HG02970 (cell line): ENCODE measurements around the gene LILRA5.
"Not testable (repeated sequence)": the region's sequence is repeated elsewhere in the genome, so short reads cannot be mapped to it uniquely, and the experiment has no call there.

ENCODE experiments used
- ATAC-seq: cut with Tn5 transposase; IDR thresholded peaks from one replicate; pipeline ENCODE4 v1.9.1; 2021; ENCODE audit warnings: mild to moderate bottlenecking, moderate library complexity, moderate number of reproducible peaks; ENCODE audit not compliant: unreplicated experiment, low FRiP score

Gene LILRA5

GRCh38 chr19:54278056-54278455, 34.9 kb downstream of the LILRA5 start:
- ATAC-seq = not testable (repeated sequence)

- not testable (repeated sequence) for ATAC-seq
Observed at GRCh38 chr19:54277111-54277615, 35.8 kb downstream of the LILRA5 start.

DNA sequence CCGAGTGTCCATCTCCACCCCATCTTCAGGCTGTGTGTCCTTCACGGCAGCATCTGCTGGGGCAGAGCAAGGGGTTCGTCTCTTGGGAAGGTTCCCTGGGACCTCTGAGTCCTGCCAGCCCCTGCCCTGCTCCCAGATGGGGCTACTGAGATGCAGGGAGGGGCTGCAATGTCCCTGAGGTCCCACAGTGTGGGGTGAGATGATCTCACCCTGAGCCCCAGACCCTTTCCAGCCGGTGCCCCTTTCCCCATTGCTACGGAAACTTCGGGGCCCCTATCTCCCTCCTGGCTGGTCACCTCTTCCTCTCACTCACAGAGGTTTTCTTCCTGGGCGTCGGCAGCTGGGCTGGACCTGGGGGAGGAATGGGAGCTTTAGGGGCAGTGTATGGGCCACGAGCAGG, 37.0 kb downstream of the LILRA5 start:
- ATAC-seq = no peak

GRCh38 chr19:54274516-54274915, 38.5 kb downstream of the LILRA5 start:
- not testable (repeated sequence) for ATAC-seq

DNA sequence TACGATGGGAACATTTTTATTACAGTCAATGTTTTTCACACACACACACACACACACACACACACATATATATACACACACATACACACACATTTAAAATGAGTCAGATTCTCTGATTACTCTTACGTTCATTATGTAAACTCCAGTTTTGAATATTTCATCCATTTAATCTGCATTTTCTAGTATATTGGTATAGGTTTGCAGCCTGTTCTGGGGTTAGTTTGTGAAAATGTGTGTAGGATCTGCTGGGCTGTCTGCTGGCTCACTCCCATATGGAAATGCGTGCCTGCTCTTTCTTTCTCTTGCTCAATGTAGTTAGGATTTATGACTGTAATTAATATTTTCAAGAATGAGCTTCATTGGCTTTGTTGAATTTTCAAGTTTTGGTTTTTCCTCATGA, 39.1 kb downstream of the LILRA5 start:
- no peak for ATAC-seq

DNA sequence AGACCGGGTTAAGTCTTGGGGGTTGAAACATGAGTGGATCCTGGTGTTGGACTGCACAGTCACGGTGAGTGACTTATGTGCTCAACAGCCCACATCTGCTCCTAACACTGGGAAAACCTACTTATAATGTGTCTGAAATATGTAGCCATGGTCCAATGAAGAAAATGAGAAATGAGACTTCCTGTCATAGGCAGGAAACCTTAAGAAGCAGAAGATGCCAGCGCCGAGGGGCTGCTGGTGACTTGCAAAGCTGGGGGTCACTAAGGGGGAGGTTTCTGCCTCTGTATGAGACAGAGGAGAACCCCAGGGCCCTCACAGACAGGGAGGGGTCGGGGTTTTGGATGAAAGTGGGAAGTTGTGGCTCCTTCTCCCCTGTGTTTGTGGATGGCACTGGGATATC, 40.8 kb downstream of the LILRA5 start:
- not testable (repeated sequence) for ATAC-seq

- ATAC-seq = not testable (repeated sequence)
Observed at GRCh38 chr19:54271587-54271986, 41.4 kb downstream of the LILRA5 start.

DNA sequence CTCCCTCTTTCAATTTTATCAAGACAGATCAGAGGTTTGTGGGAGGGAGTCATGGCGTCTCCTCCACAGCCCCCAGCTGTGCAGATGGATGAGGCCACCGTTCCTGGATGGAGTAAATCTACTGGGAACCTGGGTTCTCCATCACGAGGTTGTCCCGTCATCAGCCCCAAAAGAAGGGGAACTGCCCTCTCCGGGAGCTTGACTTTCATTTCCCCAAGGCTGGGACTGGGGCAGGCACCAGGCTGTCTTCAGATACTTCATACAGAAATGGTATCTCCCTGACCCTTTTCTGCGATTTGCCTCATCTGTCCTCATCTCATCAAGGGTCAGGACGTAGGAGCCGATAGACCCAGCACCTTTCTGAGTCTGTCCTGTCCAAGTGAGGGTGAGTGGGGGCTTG, 41.9 kb downstream of the LILRA5 start:
- ATAC-seq = no peak

DNA sequence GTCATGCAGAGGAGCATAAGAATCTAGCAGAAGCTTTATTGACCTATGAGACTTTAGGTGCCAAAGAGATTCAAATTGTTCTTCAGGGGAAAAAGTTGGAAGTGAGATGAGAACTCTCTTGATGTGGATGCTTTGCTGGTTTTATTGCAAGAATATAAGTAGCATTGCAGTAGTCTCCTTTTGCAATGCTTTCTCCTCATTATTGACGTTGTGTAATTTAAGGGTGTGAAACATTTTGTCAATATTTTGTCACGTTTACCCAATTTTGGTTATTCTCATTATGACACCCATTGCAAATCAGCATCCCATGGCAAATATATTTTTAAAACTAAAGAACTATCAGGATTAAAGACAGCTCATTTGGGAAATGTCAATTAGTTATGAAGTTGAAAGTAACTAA, 44.0 kb downstream of the LILRA5 start:
- ATAC-seq = no peak

- no peak for ATAC-seq
Observed at GRCh38 chr19:54266133-54266532, 46.8 kb downstream of the LILRA5 start.

DNA sequence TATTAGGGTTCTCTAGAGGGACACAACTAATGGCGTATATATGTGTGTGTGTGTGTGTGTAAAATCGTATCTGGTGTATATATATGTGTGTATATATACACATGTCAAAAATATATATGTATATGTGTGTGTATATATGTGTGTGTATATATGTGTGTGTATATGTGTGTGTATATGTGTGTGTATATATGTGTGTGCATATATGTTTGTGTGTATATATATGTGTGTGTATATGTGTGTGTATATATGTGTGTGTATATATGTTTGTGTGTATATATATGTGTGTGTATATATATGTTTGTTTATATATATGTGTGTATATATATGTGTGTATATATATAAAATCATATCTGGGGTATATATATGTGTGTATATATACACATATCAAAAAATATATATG, 50.5 kb downstream of the LILRA5 start:
- ATAC-seq = no peak

- no peak for ATAC-seq
Observed at GRCh38 chr19:54262066-54262465, 50.9 kb downstream of the LILRA5 start.

GRCh38 chr19:54257116-54257480, 55.9 kb downstream of the LILRA5 start, which contains the start of gene LILRB5:
Gene LILRB5, minus strand, starts transcription at chr19:54257273. Its CDS starts 80 bp downstream, at chr19:54257193.
- ATAC-seq = no peak
